HUES6 (cell line): ENCODE measurements around the gene TTC9C.

Experiments used
- H3K27ac ChIP-seq: 2 replicates; pipeline ENCODE4 v1.7.0; 2013; ENCODE audit warnings: low read depth, mild to moderate bottlenecking, low read length, inconsistent platforms
- H3K27me3 ChIP-seq: 2 replicates; pipeline ENCODE4 v1.6.1; 2013; ENCODE audit warnings: low read length; ENCODE audit not compliant: control insufficient read depth, insufficient read depth
- H3K36me3 ChIP-seq: 2 replicates; pipeline ENCODE4 v1.6.1; 2013; ENCODE audit warnings: low read length; ENCODE audit not compliant: control insufficient read depth, insufficient read depth
- H3K4me1 ChIP-seq: 2 replicates; pipeline ENCODE4 v1.6.1; 2013; ENCODE audit warnings: low read length; ENCODE audit not compliant: control insufficient read depth, insufficient read depth
- H3K4me3 ChIP-seq: 2 replicates; pipeline ENCODE4 v1.5.1; 2013; ENCODE audit warnings: low read depth, low read length
- H3K9ac ChIP-seq: one replicate; pipeline ENCODE4 v1.6.1; 2013; ENCODE audit warnings: mild to moderate bottlenecking, low read length
- H3K9me3 ChIP-seq: 2 replicates; pipeline ENCODE4 v1.6.1; 2013; ENCODE audit warnings: low read depth, low read length; ENCODE audit not compliant: control insufficient read depth, insufficient read depth

TTC9C gene

GRCh38 chr11:62712276-62712812 lies 15.9 kb upstream of the TTC9C start:
- H3K36me3 ChIP-seq = peaks cover 65% of the 10 kb centered on the region
- H3K27ac ChIP-seq = no peak overlapping the region
- no peaks in the 10 kb centered on the region for H3K9me3 ChIP-seq
- no peaks in the 10 kb centered on the region for H3K27me3 ChIP-seq
- H3K4me3 ChIP-seq = no peak overlapping the region
- no peak overlapping the region for H3K9ac ChIP-seq
- peaks cover 16% of the 10 kb centered on the region for H3K4me1 ChIP-seq

- Histone ChIP-seq H3K36me3 (peaks cover 71% of the 10 kb centered on the region), H3K27ac (no peak overlapping the region), H3K4me1 (peaks cover 16% of the 10 kb centered on the region), H3K4me3 (no peak overlapping the region), H3K9me3 (no peaks in the 10 kb centered on the region), H3K27me3 (no peaks in the 10 kb centered on the region), H3K9ac (no peak overlapping the region)
Observed at GRCh38 chr11:62712861-62713260, 15.4 kb upstream of the TTC9C start.

GRCh38 chr11:62713343-62713742 lies 14.9 kb upstream of the TTC9C start:
- Histone ChIP-seq H3K9me3 (no peaks in the 10 kb centered on the region), H3K9ac (no peak overlapping the region), H3K36me3 (peaks cover 75% of the 10 kb centered on the region), H3K4me1 (peaks cover 12% of the 10 kb centered on the region), H3K27me3 (no peaks in the 10 kb centered on the region), H3K4me3 (no peak overlapping the region), H3K27ac (no peak overlapping the region)

DNA sequence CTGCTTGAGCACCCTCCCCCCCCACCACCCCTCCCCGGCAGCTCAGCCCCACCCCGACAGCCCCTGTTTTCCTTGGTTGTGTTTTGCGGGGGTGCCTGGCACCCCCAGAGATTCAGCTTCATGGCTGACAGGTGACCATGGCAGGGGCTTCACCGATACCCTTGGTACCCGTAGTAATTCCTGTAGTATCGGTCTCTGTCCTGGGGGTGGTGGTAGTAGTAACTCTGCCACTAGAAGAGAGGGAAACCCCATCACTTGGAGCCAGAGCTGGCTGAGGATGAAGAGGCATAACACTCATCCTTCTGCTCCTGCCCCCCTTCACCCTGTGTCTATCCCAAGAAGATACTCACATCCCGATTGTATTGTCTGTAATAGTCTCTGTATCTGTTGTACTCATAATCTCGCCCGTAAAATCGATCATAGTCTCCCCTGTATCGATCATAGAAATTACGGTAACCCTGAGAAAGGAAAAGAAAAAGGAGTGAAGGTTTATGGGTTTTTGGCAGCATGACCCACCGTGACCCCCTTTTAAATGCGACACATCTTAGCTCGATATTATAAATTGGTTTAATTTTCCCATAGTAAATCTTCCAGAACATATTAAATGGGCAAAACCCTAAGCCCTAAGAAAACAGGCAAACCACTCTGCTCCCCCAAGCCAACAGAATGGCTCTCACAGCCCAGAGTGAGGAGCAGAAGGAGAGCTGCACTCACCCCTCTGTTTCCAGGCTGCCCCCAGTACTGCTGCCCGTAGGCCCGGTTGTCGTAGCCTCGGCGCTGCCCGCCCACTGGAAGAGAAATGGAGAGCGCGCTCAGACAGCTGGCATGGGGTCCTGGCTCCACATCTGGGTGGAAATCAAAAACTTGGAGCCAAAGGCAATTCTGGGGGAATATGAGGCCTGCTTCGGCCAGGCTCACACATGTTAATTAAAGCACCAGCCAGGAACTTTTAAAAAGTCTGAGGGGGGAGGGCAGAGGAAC lies 12.8 kb upstream of the TTC9C start:
- H3K36me3 ChIP-seq = peaks cover 91% of the 10 kb centered on the region
- no peak overlapping the region for H3K4me3 ChIP-seq
- peaks cover 2% of the 10 kb centered on the region; the same call in 1 of the 2 replicates for H3K4me1 ChIP-seq
- no peak overlapping the region for H3K27ac ChIP-seq
- no peaks in the 10 kb centered on the region for H3K27me3 ChIP-seq
- no peaks in the 10 kb centered on the region for H3K9me3 ChIP-seq
- H3K9ac ChIP-seq = no peak overlapping the region

DNA sequence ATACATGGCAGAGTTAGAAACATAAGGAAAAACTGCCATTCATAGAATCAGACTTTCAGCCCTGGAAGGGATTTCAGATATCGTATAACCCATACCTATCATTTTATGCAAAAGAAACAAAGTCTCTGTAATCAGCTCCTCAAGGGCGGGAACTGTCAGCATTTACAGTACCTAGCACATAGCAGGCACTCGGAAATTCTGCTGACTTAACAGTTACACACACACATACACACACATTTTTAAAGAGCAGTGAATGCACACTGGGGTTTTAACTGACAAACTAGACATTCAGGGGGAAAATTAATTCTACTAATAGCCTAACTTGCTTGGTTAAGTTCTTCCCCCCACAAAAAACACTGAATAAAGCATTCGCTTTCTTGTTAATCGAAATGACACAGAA lies 12.1 kb upstream of the TTC9C start:
- Histone ChIP-seq H3K9me3 (no peaks in the 10 kb centered on the region), H3K4me3 (no peak overlapping the region), H3K36me3 (peaks cover 94% of the 10 kb centered on the region), H3K27ac (no peak overlapping the region), H3K4me1 (no peaks in the 10 kb centered on the region), H3K27me3 (no peaks in the 10 kb centered on the region), H3K9ac (no peak overlapping the region)

DNA sequence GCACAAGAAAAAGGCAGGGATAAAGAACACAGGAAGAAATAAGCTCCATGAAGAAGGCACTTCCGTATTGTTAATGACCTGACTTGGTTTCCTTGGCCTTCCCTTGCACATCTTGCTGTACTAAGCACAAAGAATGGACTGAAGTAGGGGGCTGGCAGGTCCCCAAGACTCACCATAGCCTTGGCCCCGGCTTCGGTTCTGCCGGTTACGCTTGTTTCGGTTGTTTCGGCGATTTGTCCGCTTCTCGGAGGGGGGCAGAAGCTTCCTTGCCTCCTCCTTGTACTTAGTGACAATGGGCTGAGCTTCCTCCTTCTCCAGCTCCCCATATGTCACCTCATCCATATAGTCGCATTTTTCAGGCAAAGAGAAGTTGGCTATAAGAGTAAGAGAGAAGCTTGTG lies 11.5 kb upstream of the TTC9C start:
- Histone ChIP-seq H3K4me1 (no peaks in the 10 kb centered on the region), H3K27ac (no peak overlapping the region), H3K4me3 (no peak overlapping the region), H3K27me3 (no peaks in the 10 kb centered on the region), H3K9ac (no peak overlapping the region), H3K36me3 (peaks cover 95% of the 10 kb centered on the region), H3K9me3 (no peaks in the 10 kb centered on the region)

DNA sequence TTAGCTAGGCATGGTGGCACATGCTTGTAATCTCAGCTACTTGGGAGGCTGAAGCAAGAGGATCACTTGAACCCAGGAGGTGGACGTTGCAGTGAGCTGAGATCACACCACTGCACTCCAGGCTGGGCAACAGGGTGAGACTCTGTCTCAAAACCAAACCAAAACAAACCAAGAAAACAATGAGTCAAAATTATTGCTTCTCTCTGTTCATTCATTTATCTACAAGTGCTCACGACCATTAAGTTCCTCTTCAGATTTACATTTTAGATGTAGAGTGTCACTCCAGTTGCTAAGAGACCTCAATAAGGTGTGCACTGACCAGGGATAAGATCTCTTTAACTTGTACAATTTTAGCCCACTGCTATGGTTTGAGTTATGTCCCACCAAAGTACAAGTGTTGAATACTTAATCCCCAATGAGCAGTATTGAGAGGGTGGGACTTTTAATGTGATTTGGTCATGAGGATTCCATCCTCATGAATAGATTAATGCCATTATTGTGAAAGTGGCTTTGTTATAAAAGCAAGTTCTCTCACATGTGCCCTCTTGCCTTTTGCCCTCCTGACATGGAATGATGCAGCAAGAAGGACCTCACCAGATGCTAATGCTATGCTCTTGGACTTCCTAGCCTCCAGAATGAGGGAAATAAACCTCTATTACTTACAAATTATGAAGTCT lies 8.8 kb upstream of the TTC9C start:
- Histone ChIP-seq H3K4me3 (no peak overlapping the region), H3K27ac (no peak overlapping the region), H3K9me3 (no peaks in the 10 kb centered on the region), H3K4me1 (no peaks in the 10 kb centered on the region; the same call in 1 of the 2 replicates), H3K36me3 (peaks cover 98% of the 10 kb centered on the region), H3K9ac (no peak overlapping the region), H3K27me3 (no peaks in the 10 kb centered on the region)

DNA sequence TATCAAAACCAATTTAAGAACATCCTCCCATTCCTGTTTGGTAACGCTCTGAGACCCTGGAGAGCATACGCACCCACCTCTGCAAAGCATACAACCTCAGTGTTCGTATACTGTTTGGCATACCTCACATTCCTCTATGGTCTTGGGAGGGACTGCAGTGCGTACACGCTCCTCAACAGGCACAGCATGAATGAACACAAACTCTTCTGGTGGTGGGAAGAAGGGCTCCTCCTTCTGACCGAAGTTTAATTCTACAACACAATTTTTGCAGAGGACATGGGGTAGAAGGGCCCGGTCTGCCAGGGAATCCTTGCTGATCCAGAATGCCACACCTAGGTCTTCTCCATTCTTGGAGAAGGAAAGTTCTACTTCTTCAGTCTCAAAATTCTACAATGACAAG lies 6.3 kb upstream of the TTC9C start:
- Histone ChIP-seq H3K27me3 (no peaks in the 10 kb centered on the region), H3K36me3 (peaks cover 84% of the 10 kb centered on the region), H3K4me1 (peaks cover 4% of the 10 kb centered on the region; the same call in 1 of the 2 replicates), H3K9ac (no peak overlapping the region), H3K9me3 (no peaks in the 10 kb centered on the region), H3K27ac (no peak overlapping the region), H3K4me3 (no peak overlapping the region)

GRCh38 chr11:62724171-62724570 lies 4.1 kb upstream of the TTC9C start:
- Histone ChIP-seq H3K27ac (no peak overlapping the region), H3K4me3 (no peak overlapping the region), H3K27me3 (no peaks in the 10 kb centered on the region), H3K9me3 (no peaks in the 10 kb centered on the region), H3K4me1 (peaks cover 4% of the 10 kb centered on the region; the same call in 1 of the 2 replicates), H3K36me3 (peaks cover 62% of the 10 kb centered on the region), H3K9ac (no peak overlapping the region)

DNA sequence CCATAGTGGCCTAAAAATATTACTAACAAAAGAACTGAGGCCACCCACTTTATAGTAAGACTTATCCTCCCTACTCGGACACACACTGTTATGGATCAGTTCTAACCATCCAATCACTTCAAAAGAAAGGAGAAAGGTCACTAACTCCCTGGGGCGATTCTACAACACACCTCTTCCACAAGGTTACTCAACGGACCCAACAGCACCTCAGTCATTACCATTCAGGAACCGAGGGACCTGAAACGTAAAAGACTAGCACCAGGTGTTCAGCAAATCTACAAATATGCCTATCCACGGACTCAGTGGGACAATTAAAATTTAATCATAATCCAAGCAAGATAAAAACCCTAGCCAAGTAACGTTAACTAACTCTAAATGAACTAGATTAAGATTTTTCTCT lies 2.6 kb upstream of the TTC9C start:
- Histone ChIP-seq H3K4me3 (peak overlapping the region; percentile 89), H3K4me1 (peaks cover 7% of the 10 kb centered on the region; the same call in 1 of the 2 replicates), H3K9ac (peak overlapping the region; percentile 86), H3K36me3 (peaks cover 48% of the 10 kb centered on the region), H3K9me3 (no peaks in the 10 kb centered on the region), H3K27ac (no peak overlapping the region), H3K27me3 (no peaks in the 10 kb centered on the region)
